H9 (cell line): ENCODE measurements around the gene TNIK. TPM values are rescaled to one million over a fixed set of nuclear protein-coding genes. Genes with fewer than 3 reads are reported as not detected.

Experiments used
- DNase-seq: peaks from one replicate; pipeline ENCODE4 v3.0.0-alpha.2; 2017
- H2AFZ ChIP-seq: one replicate; pipeline ENCODE4 v1.6.1; 2013; ENCODE audit warnings: mild to moderate bottlenecking, low read length, control low read depth, moderate library complexity
- H2AK5ac ChIP-seq: 2 replicates; pipeline ENCODE4 v1.6.1; 2013; ENCODE audit warnings: low read length, control low read depth, mixed read lengths; ENCODE audit not compliant: insufficient read length
- H2BK120ac ChIP-seq: one replicate; pipeline ENCODE4 v1.6.1; 2013; ENCODE audit warnings: low read depth, mild to moderate bottlenecking, low read length, control low read depth, inconsistent platforms; ENCODE audit not compliant: poor library complexity, severe bottlenecking
- H2BK12ac ChIP-seq: 2 replicates; pipeline ENCODE4 v1.6.1; 2013; ENCODE audit warnings: low read length, control low read depth, mixed read lengths, low read depth; ENCODE audit not compliant: insufficient read length
- H2BK15ac ChIP-seq: 2 replicates; pipeline ENCODE4 v1.6.1; 2013; ENCODE audit warnings: low read depth, low read length, control low read depth
- H2BK20ac ChIP-seq: one replicate; pipeline ENCODE4 v1.6.1; 2013; ENCODE audit warnings: low read depth, mild to moderate bottlenecking, low read length, control low read depth, inconsistent platforms; ENCODE audit not compliant: poor library complexity, severe bottlenecking
- H2BK5ac ChIP-seq: 2 replicates; pipeline ENCODE4 v1.6.1; 2013; ENCODE audit warnings: low read length, control low read depth, mixed read lengths; ENCODE audit not compliant: insufficient read length
- H3K14ac ChIP-seq: 2 replicates; pipeline ENCODE4 v1.6.1; 2013; ENCODE audit warnings: low read length, control low read depth; ENCODE audit not compliant: insufficient read depth
- H3K18ac ChIP-seq: 2 replicates; pipeline ENCODE4 v1.6.1; 2013; ENCODE audit warnings: low read depth, mild to moderate bottlenecking, mixed read lengths, low read length, control low read depth; ENCODE audit not compliant: insufficient read length
- H3K23ac ChIP-seq: 2 replicates; pipeline ENCODE4 v1.6.1; 2013; ENCODE audit warnings: low read length, control low read depth, mixed read lengths, low read depth; ENCODE audit not compliant: insufficient read length
- H3K23me2 ChIP-seq: 2 replicates; pipeline ENCODE4 v1.6.1; 2013; ENCODE audit warnings: low read depth, mild to moderate bottlenecking, mixed read lengths, low read length, control low read depth; ENCODE audit not compliant: insufficient read length, poor library complexity, severe bottlenecking
- H3K27ac ChIP-seq: 2 replicates; pipeline ENCODE4 v1.5.1; 2013; ENCODE audit warnings: low read length, control low read depth, mixed read lengths, low read depth; ENCODE audit not compliant: insufficient read length
- H3K27me3 ChIP-seq: 2 replicates; pipeline ENCODE4 v1.6.1; 2013; ENCODE audit warnings: low read length, control low read depth, inconsistent platforms; ENCODE audit not compliant: insufficient read depth
- H3K4ac ChIP-seq: 2 replicates; pipeline ENCODE4 v1.6.1; 2013; ENCODE audit warnings: low read depth, mild to moderate bottlenecking, control low read depth, inconsistent platforms, low read length, moderate library complexity
- H3K4me1 ChIP-seq: 2 replicates; pipeline ENCODE4 v1.6.1; 2013; ENCODE audit warnings: low read length, control low read depth, inconsistent platforms; ENCODE audit not compliant: insufficient read depth
- H3K4me2 ChIP-seq: 2 replicates; pipeline ENCODE4 v1.6.1; 2013; ENCODE audit warnings: low read length, control low read depth, mixed read lengths; ENCODE audit not compliant: insufficient read length, insufficient read depth
- H3K56ac ChIP-seq: 2 replicates; pipeline ENCODE4 v1.6.1; 2013; ENCODE audit warnings: low read depth, mild to moderate bottlenecking, mixed read lengths, low read length, control low read depth; ENCODE audit not compliant: insufficient read length
- H3K79me1 ChIP-seq: 2 replicates; pipeline ENCODE4 v1.6.1; 2013; ENCODE audit warnings: low read depth, mild to moderate bottlenecking, moderate library complexity, low read length, control low read depth, inconsistent platforms; ENCODE audit not compliant: insufficient read depth, poor library complexity, severe bottlenecking
- H3K79me2 ChIP-seq: 2 replicates; pipeline ENCODE4 v1.6.1; 2013; ENCODE audit warnings: low read length, control low read depth, inconsistent platforms; ENCODE audit not compliant: insufficient read depth
- H3K9ac ChIP-seq: 2 replicates; pipeline ENCODE4 v1.6.1; 2013; ENCODE audit warnings: low read length, control low read depth, mixed read lengths; ENCODE audit not compliant: insufficient read length; ENCODE audit errors: extremely low read depth
- H3K9me3 ChIP-seq: one replicate; pipeline ENCODE4 v1.6.1; 2013; ENCODE audit warnings: low read depth, low read length, inconsistent platforms; ENCODE audit not compliant: control insufficient read depth
- H3T11ph ChIP-seq: one replicate; pipeline ENCODE4 v1.6.1; 2013; ENCODE audit warnings: mild to moderate bottlenecking, low read length, control low read depth, inconsistent platforms
- H4K20me1 ChIP-seq: one replicate; pipeline ENCODE4 v1.6.1; 2013; ENCODE audit not compliant: control insufficient read depth, insufficient read length, insufficient read depth
- H4K5ac ChIP-seq: 2 replicates; pipeline ENCODE4 v1.6.1; 2013; ENCODE audit warnings: low read depth, mild to moderate bottlenecking, mixed read lengths, low read length, control low read depth; ENCODE audit not compliant: insufficient read length
- H4K8ac ChIP-seq: replicated peaks from 2 replicates; pipeline ENCODE4 v1.6.1; 2013; ENCODE audit warnings: low read length, control low read depth, mixed read lengths, low read depth; ENCODE audit not compliant: insufficient read length
- H4K91ac ChIP-seq: 2 replicates; pipeline ENCODE4 v1.6.1; 2013; ENCODE audit warnings: low read depth, mild to moderate bottlenecking, moderate library complexity, mixed read lengths, low read length, control low read depth; ENCODE audit not compliant: insufficient read length
- H3K27ac Mint-ChIP-seq, 3 experiments: 2 replicates in 2 of 3; 3 replicates in 1 of 3; pipeline ENCODE4 v1.8.0; 2020 to 2021; ENCODE audit warnings: mixed read lengths in 3 of 3, mild to moderate bottlenecking in 1 of 3, moderate library complexity in 1 of 3
- H3K27me3 Mint-ChIP-seq: 2 replicates; pipeline ENCODE4 v1.8.0; 2021; ENCODE audit warnings: low read depth, mild to moderate bottlenecking, moderate library complexity, mixed read lengths
- H3K36me3 Mint-ChIP-seq, 3 experiments: 2 replicates in 2 of 3; 3 replicates in 1 of 3; pipeline ENCODE4 v1.8.0; 2020 to 2021; ENCODE audit warnings: low read depth in 3 of 3, mixed read lengths in 3 of 3; ENCODE audit not compliant: insufficient read depth in 1 of 3
- H3K4me1 Mint-ChIP-seq, 2 experiments: 2 replicates each; pipeline ENCODE4 v1.8.0; 2020; ENCODE audit warnings: mixed read lengths in 2 of 2
- H3K4me3 Mint-ChIP-seq, 2 experiments: 2 replicates in 1 of 2; 3 replicates in 1 of 2; pipeline ENCODE4 v1.8.0; 2020 to 2021; ENCODE audit warnings: mild to moderate bottlenecking in 2 of 2, mixed read lengths in 2 of 2, moderate library complexity in 1 of 2
- H3K9me3 Mint-ChIP-seq, 2 experiments: 2 replicates in 1 of 2; 3 replicates in 1 of 2; pipeline ENCODE4 v1.8.0; 2020; ENCODE audit warnings: mild to moderate bottlenecking in 2 of 2, mixed read lengths in 2 of 2, moderate library complexity in 1 of 2
- WGBS: extraction: QIAGEN DNeasy Blood & Tissue Kit; methylation state at CpG from one replicate; pipeline ENCODE4 v1.1.7; 2013; ENCODE audit warnings: missing lambda C conversion rate, low lambda C conversion rate, mixed read lengths; ENCODE audit not compliant: insufficient read length; ENCODE audit errors: extremely low coverage; 5-methylcytosine and 5-hydroxymethylcytosine counted together
- total RNA-seq: library from RNA; stranded (reverse); gene quantifications from 2 replicates; pipeline ENCODE4 v1.2.1, GENCODE V29; 2021
- TF ChIP-seq, protein P1 (sequence below): fragments of 200-600 bp; sonication (generic); conservative IDR thresholded peaks from 3 replicates; pipeline ENCODE4 v1.8.0; 2021; ENCODE audit warnings: antibody characterized with exemption, mild to moderate bottlenecking

The TNIK gene
- total RNA-seq, 1 experiment from 2014 or later: 15.9 TPM

DNA sequence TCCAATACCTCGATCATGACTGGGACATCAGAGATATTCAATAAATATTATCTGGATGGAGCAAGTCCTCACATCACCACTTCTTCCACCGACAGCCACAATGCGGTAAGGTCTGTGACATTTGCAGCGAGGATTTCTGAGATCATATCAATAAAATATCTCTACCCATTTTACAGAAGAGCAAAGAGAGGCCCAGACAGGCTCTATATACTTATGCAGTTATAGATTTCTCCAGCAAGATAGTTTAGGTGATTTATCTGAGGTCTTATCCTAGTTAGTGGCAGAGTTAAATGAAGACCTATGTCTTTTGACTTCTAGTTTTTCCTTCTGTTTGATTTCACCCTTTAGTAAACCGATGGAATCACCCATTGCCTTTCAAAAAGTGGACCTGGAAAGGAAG lies 81.6 kb downstream of the TNIK start:
- Histone ChIP-seq H4K20me1 (no peaks in the 10 kb centered on the region), H4K5ac (no peak overlapping the region), H3K56ac (no peak overlapping the region), H3K4ac (no peak overlapping the region), H2AFZ (no peak overlapping the region), H2BK5ac (no peak overlapping the region), H3K23ac (no peak overlapping the region), H3K18ac (no peak overlapping the region), H3K27me3 (no peaks in the 10 kb centered on the region), H3K9me3 (no peaks in the 10 kb centered on the region), H2AK5ac (no peak overlapping the region), H3K79me2 (peaks cover 13% of the 10 kb centered on the region; the same call in 1 of the 2 replicates), H2BK12ac (no peak overlapping the region), H3K79me1 (no peaks in the 10 kb centered on the region), H3K14ac (no peak overlapping the region), H3K4me2 (no peak overlapping the region), H3K4me1 (peaks cover 18% of the 10 kb centered on the region), H3K23me2 (no peaks in the 10 kb centered on the region), H2BK15ac (no peak overlapping the region), H2BK20ac (no peak overlapping the region), H4K91ac (no peak overlapping the region), H4K8ac (no peak overlapping the region), H3K9ac (no peak overlapping the region), H2BK120ac (no peak overlapping the region), H3T11ph (no peak overlapping the region), H3K27ac (no peak overlapping the region)
- no CpG with 5 or more reads among the region's 5 CpGs for WGBS
- TF ChIP-seq, protein P1, sequence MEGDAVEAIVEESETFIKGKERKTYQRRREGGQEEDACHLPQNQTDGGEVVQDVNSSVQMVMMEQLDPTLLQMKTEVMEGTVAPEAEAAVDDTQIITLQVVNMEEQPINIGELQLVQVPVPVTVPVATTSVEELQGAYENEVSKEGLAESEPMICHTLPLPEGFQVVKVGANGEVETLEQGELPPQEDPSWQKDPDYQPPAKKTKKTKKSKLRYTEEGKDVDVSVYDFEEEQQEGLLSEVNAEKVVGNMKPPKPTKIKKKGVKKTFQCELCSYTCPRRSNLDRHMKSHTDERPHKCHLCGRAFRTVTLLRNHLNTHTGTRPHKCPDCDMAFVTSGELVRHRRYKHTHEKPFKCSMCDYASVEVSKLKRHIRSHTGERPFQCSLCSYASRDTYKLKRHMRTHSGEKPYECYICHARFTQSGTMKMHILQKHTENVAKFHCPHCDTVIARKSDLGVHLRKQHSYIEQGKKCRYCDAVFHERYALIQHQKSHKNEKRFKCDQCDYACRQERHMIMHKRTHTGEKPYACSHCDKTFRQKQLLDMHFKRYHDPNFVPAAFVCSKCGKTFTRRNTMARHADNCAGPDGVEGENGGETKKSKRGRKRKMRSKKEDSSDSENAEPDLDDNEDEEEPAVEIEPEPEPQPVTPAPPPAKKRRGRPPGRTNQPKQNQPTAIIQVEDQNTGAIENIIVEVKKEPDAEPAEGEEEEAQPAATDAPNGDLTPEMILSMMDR: no peak
- no peaks in the 10 kb centered on the region for H3K36me3 Mint-ChIP-seq
- H3K9me3 Mint-ChIP-seq: no peaks in the 10 kb centered on the region
- no peak for DNase-seq
- H3K27ac Mint-ChIP-seq: no peak overlapping the region
- H3K4me1 Mint-ChIP-seq: peaks cover 33 to 44% of the 10 kb centered on the region in 2 experiments
- H3K27me3 Mint-ChIP-seq: no peaks in the 10 kb centered on the region
- H3K4me3 Mint-ChIP-seq: no peak overlapping the region
